Endothelial cell of umbilical vein (primary cell): Measurements from ENCODE around the gene ATP1B3. TPM values are rescaled to one million over a fixed set of nuclear protein-coding genes. Genes with fewer than 3 reads are reported as not detected.

Source experiments
- BruUV-seq: library from RNA; stranded (reverse); fragments of 400-500 nt; replicated peaks from 2 replicates; lab custom pipeline; 2021; lab: Mats Ljungman, UMichigan
- CTCF ChIA-PET: fragments of 300-600, 350-600 bp; sonication (Branson Sonifier 250); formaldehyde crosslinking; loops from one replicate; lab custom pipeline; 2021; ENCODE audit warnings: antibody characterized with exemption, inconsistent platforms; lab: Charles Lee
- POLR2A ChIA-PET: fragments of 300-600, 350-600 bp; sonication (Branson Sonifier 250); formaldehyde crosslinking; loops from one replicate; lab custom pipeline; 2021; ENCODE audit warnings: antibody characterized with exemption, inconsistent platforms; lab: Charles Lee
- DNase-seq: peaks from one replicate; pipeline ENCODE4 v3.0.0-alpha.2; 2011; ENCODE audit warnings: low read depth, low spot score
- FAIRE-seq: peaks from 2 replicates; lab custom pipeline; 2011; peaks lifted over from hg19 to GRCh38; lab: Jason Lieb, UNC
- H2AFZ ChIP-seq: 2 replicates; pipeline ENCODE4 v1.6.0; 2012; ENCODE audit warnings: low read depth, low read length, control low read depth, inconsistent platforms
- H3K27ac ChIP-seq: 2 replicates; pipeline ENCODE4 v1.5.1; 2011; ENCODE audit warnings: low read depth, mild to moderate bottlenecking, control low read depth, low read length, moderate library complexity; ENCODE audit not compliant: insufficient read depth
- H3K27me3 ChIP-seq, 2 experiments: 2 replicates each; pipeline versions ENCODE4 v1.6.0 to v1.6.1; 2011; ENCODE audit warnings: low read length in 2 of 2, mixed read lengths in 1 of 2; ENCODE audit not compliant: control insufficient read depth in 2 of 2, insufficient read depth in 2 of 2
- H3K36me3 ChIP-seq, 2 experiments: 2 replicates in 1 of 2; 3 replicates in 1 of 2; pipeline ENCODE4 v1.5.1; 2011; ENCODE audit warnings: low read length in 2 of 2, mild to moderate bottlenecking in 1 of 2, moderate library complexity in 1 of 2; ENCODE audit not compliant: control insufficient read depth in 2 of 2, insufficient read depth in 2 of 2; ENCODE audit errors: extremely low read depth in 1 of 2
- H3K4me1 ChIP-seq: 3 replicates; pipeline ENCODE4 v1.5.1; 2011; ENCODE audit warnings: mild to moderate bottlenecking, low read length; ENCODE audit not compliant: control insufficient read depth, insufficient read depth; ENCODE audit errors: extremely low read depth
- H3K4me2 ChIP-seq: 2 replicates; pipeline ENCODE4 v1.6.1; 2011; ENCODE audit warnings: low read length, control low read depth, mixed read lengths; ENCODE audit not compliant: insufficient read depth
- H3K4me3 ChIP-seq, 3 experiments: fragments of 200-600 bp in 1 of 3; sonication (generic), shearing (Covaris generic) in 1 of 3; replicated peaks in 1 of 3; 2 replicates each; pipeline ENCODE4 v1.5.1; 2011 to 2016; ENCODE audit warnings: control low read depth in 3 of 3, low read length in 3 of 3, mild to moderate bottlenecking in 2 of 3, inconsistent platforms in 1 of 3, low read depth in 1 of 3, moderate library complexity in 1 of 3; ENCODE audit not compliant: insufficient read depth in 1 of 3
- H3K79me2 ChIP-seq: 2 replicates; pipeline ENCODE4 v1.6.0; 2012; ENCODE audit warnings: low read length, inconsistent platforms; ENCODE audit not compliant: control insufficient read depth, insufficient read depth
- H3K9ac ChIP-seq: replicated peaks from 2 replicates; pipeline ENCODE3; 2011; ENCODE audit warnings: low read length, control low read depth; ENCODE audit not compliant: insufficient read depth; ENCODE audit errors: extremely low read depth
- H3K9me1 ChIP-seq: replicated peaks from 3 replicates; pipeline ENCODE4 v1.6.0; 2011; ENCODE audit warnings: mild to moderate bottlenecking, low read length; ENCODE audit not compliant: control insufficient read depth, insufficient read depth; ENCODE audit errors: extremely low read depth
- H3K9me3 ChIP-seq: replicated peaks from 2 replicates; pipeline ENCODE4 v1.5.1; 2012; ENCODE audit warnings: low read length, inconsistent platforms; ENCODE audit not compliant: control insufficient read depth, insufficient read depth
- H4K20me1 ChIP-seq: replicated peaks from 2 replicates; pipeline ENCODE3; 2011; ENCODE audit warnings: mild to moderate bottlenecking, low read length; ENCODE audit not compliant: control insufficient read depth, insufficient read depth; ENCODE audit errors: extremely low read depth
- CTCF ChIP-seq, 2 donors: IDR thresholded peaks; 1 replicate in 1 of 2; 2 replicates in 1 of 2; pipeline ENCODE4 v1.5.1; 2011; ENCODE audit warnings: low read length in 2 of 2, mild to moderate bottlenecking in 2 of 2, moderate library complexity in 2 of 2, control low read depth in 1 of 2, inconsistent platforms in 1 of 2, low read depth in 1 of 2; ENCODE audit not compliant: insufficient read depth in 1 of 2; ENCODE audit errors: extremely low read depth in 1 of 2
- EZH2 ChIP-seq: IDR thresholded peaks from 2 replicates; pipeline ENCODE4 v1.6.1; 2012; ENCODE audit warnings: borderline replicate concordance, low read depth, mild to moderate bottlenecking, moderate library complexity, low read length, inconsistent platforms; ENCODE audit not compliant: severe bottlenecking
- FOS ChIP-seq: IDR thresholded peaks from 2 replicates; pipeline ENCODE4 v1.6.1; 2011; ENCODE audit warnings: mild to moderate bottlenecking, low read length, moderate library complexity, borderline replicate concordance; ENCODE audit not compliant: insufficient read depth
- GATA2 ChIP-seq: IDR thresholded peaks from 2 replicates; pipeline ENCODE4 v1.7.0; 2011; ENCODE audit warnings: low read depth, mild to moderate bottlenecking, moderate library complexity, mixed read lengths, low read length; ENCODE audit not compliant: insufficient read length, insufficient read depth
- JUN ChIP-seq: IDR thresholded peaks from 2 replicates; pipeline ENCODE4 v1.6.1; 2011; ENCODE audit warnings: borderline replicate concordance, low read depth; ENCODE audit not compliant: insufficient read length, insufficient read depth
- MAX ChIP-seq: IDR thresholded peaks from 2 replicates; pipeline ENCODE4 v1.6.1; 2011; ENCODE audit not compliant: insufficient read depth, insufficient read length
- MYC ChIP-seq: IDR thresholded peaks from one replicate; pipeline ENCODE4 v1.6.1; 2011; ENCODE audit warnings: mild to moderate bottlenecking, low read depth, low read length
- POLR2A ChIP-seq: IDR thresholded peaks from 2 replicates; pipeline ENCODE4 v1.6.1; 2012; ENCODE audit warnings: low read depth, mild to moderate bottlenecking, control low read depth, low read length
- POLR2AphosphoS5 ChIP-seq: IDR thresholded peaks from 2 replicates; pipeline ENCODE4 v1.6.1; 2012; ENCODE audit warnings: low read depth, mild to moderate bottlenecking, control low read depth, low read length, moderate library complexity; ENCODE audit not compliant: insufficient read depth
- dilution Hi-C: fragments of 300-500 bp; cut with MboI; formaldehyde crosslinking; loops from one replicate; pipeline ENCODE4 v1.15.0; 2019; ENCODE audit warnings: low sequenced_read_pairs; ENCODE audit not compliant: extremely low pct_ligation_motif_present
- intact Hi-C: fragments of 100-400 bp; cut with micrococcal nuclease; formaldehyde crosslinking; loops from one replicate; pipeline ENCODE4 v1.10.0; 2022
- polyA plus RNA-seq, 4 experiments: library from polyadenylated mRNA; depleted of rRNA in 3 of 4; stranded (reverse) in 3 of 4; unstranded in 1 of 4; fragments of >200 nt; gene quantifications; 2 replicates each; pipeline versions ENCODE4 v1.2.1 to v1.2.3, GENCODE V29; 2011 to 2012; ENCODE audit warnings: missing spikeins in 1 of 4
- total RNA-seq: library from RNA; stranded (reverse); gene quantifications from 2 replicates; pipeline ENCODE4 v1.2.3, GENCODE V29; 2021

The ATP1B3 gene
- total and polyA plus RNA-seq, 2 donors (not counting 3 experiments of a cell fraction or from before 2014, with no cell fraction given): 227 to 279 TPM

- intact Hi-C loops: no loop called here
- ChIA-PET POLR2A (no interaction called here), CTCF (interaction anchor here (1.9 kb wide), 1 partner anchor 15 kb away, joined by 4 read pairs; no protein-coding TSS in a partner anchor)
- H3K9me3 ChIP-seq: no peaks in the 10 kb centered on the region
- dilution Hi-C loops: no loop called here
- H3K4me2 ChIP-seq: no peak overlapping the region
- no peaks in the 10 kb centered on the region for H3K4me1 ChIP-seq
- BruUV-seq: no TSS peak
- TF ChIP-seq MYC (no peak), MAX (no peak), FOS (no peak), EZH2 (no peak), GATA2 (no peak), CTCF (IDR thresholded peaks at IDR 0.05; ENCODE audit: extremely low read depth in 1 of 2, insufficient read depth in 1 of 2, low read depth in 1 of 2, low read length in 2 of 2) (no peak), POLR2A (no peak), POLR2AphosphoS5 (no peak), JUN (no peak)
- no peak overlapping the region for H2AFZ ChIP-seq
- no peak for FAIRE-seq
- no peaks in the 10 kb centered on the region for H3K79me2 ChIP-seq
- H3K9me1 ChIP-seq: no peaks in the 10 kb centered on the region
- no peak overlapping the region for H3K4me3 ChIP-seq
- DNase-seq: no peak
- no peak overlapping the region for H3K27ac ChIP-seq
- H4K20me1 ChIP-seq: no peaks in the 10 kb centered on the region
- H3K9ac ChIP-seq: no peak overlapping the region
- H3K27me3 ChIP-seq: no peaks in the 10 kb centered on the region
- no peaks in the 10 kb centered on the region for H3K36me3 ChIP-seq
Observed at GRCh38 chr3:141955175-141955574, 78.7 kb downstream of the ATP1B3 start.
